ENCODE results near the gene PYCARD.
"Not testable (repeated sequence)": the region's sequence is repeated elsewhere in the genome, so short reads cannot be mapped to it uniquely, and the experiment has no call there.

DNA sequence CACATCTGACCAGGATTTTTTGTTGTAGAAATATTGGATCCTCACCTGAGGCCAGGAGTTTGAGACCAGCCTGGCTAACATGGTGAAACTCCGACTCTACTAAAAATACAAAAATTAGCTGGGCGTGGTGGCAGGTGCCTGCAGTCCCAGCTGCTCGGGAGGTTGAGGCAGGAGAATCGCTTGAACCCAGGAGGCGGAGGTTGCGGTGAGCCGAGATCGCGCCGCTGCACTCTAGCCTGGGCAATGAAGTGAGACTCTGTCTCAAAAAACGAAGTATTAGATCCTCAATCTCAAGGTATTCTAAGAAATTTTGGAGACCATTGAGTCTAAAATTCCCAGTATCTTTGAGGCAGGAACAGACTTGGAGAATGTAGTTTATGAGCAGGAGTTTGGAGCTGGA lies 6.7 kb downstream of the PYCARD start:
- TF ChIP-seq, protein P1, sequence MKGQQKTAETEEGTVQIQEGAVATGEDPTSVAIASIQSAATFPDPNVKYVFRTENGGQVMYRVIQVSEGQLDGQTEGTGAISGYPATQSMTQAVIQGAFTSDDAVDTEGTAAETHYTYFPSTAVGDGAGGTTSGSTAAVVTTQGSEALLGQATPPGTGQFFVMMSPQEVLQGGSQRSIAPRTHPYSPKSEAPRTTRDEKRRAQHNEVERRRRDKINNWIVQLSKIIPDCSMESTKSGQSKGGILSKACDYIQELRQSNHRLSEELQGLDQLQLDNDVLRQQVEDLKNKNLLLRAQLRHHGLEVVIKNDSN (IDR thresholded peaks at IDR 0.05; ENCODE audit: borderline replicate concordance, extremely low read length, insufficient read depth, low read depth, low read length) = not testable (repeated sequence)
- TF ChIP-seq, protein P2, sequence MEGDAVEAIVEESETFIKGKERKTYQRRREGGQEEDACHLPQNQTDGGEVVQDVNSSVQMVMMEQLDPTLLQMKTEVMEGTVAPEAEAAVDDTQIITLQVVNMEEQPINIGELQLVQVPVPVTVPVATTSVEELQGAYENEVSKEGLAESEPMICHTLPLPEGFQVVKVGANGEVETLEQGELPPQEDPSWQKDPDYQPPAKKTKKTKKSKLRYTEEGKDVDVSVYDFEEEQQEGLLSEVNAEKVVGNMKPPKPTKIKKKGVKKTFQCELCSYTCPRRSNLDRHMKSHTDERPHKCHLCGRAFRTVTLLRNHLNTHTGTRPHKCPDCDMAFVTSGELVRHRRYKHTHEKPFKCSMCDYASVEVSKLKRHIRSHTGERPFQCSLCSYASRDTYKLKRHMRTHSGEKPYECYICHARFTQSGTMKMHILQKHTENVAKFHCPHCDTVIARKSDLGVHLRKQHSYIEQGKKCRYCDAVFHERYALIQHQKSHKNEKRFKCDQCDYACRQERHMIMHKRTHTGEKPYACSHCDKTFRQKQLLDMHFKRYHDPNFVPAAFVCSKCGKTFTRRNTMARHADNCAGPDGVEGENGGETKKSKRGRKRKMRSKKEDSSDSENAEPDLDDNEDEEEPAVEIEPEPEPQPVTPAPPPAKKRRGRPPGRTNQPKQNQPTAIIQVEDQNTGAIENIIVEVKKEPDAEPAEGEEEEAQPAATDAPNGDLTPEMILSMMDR (IDR thresholded peaks at IDR 0.05 in 2 of 3, conservative IDR thresholded peaks at IDR 0.05 in 1 of 3; ENCODE audit: control insufficient read depth in 2 of 3, extremely low read depth in 1 of 3, insufficient read depth in 1 of 3, low read depth in 3 of 3, low read length in 3 of 3) = not testable (repeated sequence)
- TF ChIP-seq, protein P3, sequence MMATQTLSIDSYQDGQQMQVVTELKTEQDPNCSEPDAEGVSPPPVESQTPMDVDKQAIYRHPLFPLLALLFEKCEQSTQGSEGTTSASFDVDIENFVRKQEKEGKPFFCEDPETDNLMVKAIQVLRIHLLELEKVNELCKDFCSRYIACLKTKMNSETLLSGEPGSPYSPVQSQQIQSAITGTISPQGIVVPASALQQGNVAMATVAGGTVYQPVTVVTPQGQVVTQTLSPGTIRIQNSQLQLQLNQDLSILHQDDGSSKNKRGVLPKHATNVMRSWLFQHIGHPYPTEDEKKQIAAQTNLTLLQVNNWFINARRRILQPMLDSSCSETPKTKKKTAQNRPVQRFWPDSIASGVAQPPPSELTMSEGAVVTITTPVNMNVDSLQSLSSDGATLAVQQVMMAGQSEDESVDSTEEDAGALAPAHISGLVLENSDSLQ (IDR thresholded peaks at IDR 0.05) = not testable (repeated sequence)
